ENCODE results near the gene SPEM1. TPM values are rescaled to one million over a fixed set of nuclear protein-coding genes. Genes with fewer than 3 reads are reported as not detected.

SPEM1 gene
- total and polyA plus RNA-seq, 2 of the 13 experiments (the other 11 are each of a cell fraction or from before 2014, with no cell fraction given), result not detected

DNA sequence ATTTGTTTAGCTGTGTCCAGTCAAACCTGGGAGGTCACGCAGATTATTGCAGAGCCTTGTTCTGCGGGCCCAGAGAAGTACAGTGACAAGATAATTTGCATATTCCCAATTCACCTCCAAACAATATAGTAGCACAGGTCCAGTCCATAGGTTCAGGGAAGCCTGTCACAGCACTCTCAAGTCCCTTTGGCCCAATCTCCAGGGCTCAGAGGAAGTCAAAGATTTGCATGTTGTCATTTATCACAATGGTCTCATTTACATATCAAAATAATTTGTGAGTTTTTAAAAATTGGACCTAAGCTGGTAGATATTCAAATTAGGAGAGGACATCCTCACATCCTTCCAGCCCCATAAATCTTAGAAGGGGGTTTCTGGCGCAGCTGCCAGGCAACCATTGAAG lies 47.4 kb downstream of the SPEM1 start:
- WGBS (ENCODE audit: low lambda C conversion rate), result 95% methylated on average over 3 of the region's 3 CpGs
- no peak overlapping the region for H3K4me2 ChIP-seq (ENCODE audit: low read depth, low read length)
- no peak for TF ChIP-seq PHF21A (CRISPR knock-in tag; IDR thresholded peaks at IDR 0.05)
- no peak for TF ChIP-seq ARNT2 (CRISPR knock-in tag; IDR thresholded peaks at IDR 0.05; ENCODE audit: low read depth)
- TF ChIP-seq EED (CRISPR knock-in tag; IDR thresholded peaks at IDR 0.05), result no peak
- no peak for TF ChIP-seq ZGPAT (CRISPR knock-in tag; IDR thresholded peaks at IDR 0.05)
- TF ChIP-seq RFX3 (CRISPR knock-in tag; IDR thresholded peaks at IDR 0.05), result no peak
- no peak for TF ChIP-seq HNRNPK (IDR thresholded peaks at IDR 0.05; ENCODE audit: low read depth, low read length, poor library complexity, severe bottlenecking)
- TF ChIP-seq KDM4B (CRISPR knock-in tag; IDR thresholded peaks at IDR 0.05), result no peak
- no peak for TF ChIP-seq HOXA7 (CRISPR knock-in tag; IDR thresholded peaks at IDR 0.05)
- TF ChIP-seq, protein P1, sequence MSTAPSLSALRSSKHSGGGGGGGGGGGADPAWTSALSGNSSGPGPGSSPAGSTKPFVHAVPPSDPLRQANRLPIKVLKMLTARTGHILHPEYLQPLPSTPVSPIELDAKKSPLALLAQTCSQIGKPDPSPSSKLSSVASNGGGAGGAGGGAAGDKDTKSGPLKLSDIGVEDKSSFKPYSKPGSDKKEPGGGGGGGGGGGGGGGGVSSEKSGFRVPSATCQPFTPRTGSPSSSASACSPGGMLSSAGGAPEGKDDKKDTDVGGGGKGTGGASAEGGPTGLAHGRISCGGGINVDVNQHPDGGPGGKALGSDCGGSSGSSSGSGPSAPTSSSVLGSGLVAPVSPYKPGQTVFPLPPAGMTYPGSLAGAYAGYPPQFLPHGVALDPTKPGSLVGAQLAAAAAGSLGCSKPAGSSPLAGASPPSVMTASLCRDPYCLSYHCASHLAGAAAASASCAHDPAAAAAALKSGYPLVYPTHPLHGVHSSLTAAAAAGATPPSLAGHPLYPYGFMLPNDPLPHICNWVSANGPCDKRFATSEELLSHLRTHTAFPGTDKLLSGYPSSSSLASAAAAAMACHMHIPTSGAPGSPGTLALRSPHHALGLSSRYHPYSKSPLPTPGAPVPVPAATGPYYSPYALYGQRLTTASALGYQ (CRISPR knock-in tag; IDR thresholded peaks at IDR 0.05), result no peak
- no peak for TF ChIP-seq TCF7L2 (IDR thresholded peaks at IDR 0.05; ENCODE audit: low read depth, low read length)
- no peak for TF ChIP-seq NAIF1 (CRISPR knock-in tag; IDR thresholded peaks at IDR 0.05; ENCODE audit: borderline replicate concordance)
- no peak for TF ChIP-seq ZNF816 (CRISPR knock-in tag; IDR thresholded peaks at IDR 0.05; ENCODE audit: borderline replicate concordance)
- no peak for TF ChIP-seq SOX5 (CRISPR knock-in tag; IDR thresholded peaks at IDR 0.05; ENCODE audit: borderline replicate concordance)
- TF ChIP-seq REST (IDR thresholded peaks at IDR 0.05; ENCODE audit: borderline replicate concordance in 1 of 2, low read depth in 1 of 2, low read length in 2 of 2), result no peak
- TF ChIP-seq ZNF589 (CRISPR knock-in tag; conservative IDR thresholded peaks at IDR 0.05), result no peak
- H3K27ac ChIP-seq (ENCODE audit: extremely low read length, insufficient read depth, low read length), result no peak overlapping the region
- intact Hi-C loops (cut with micrococcal nuclease; ENCODE audit: unreplicated experiment) (no loop called here), in situ Hi-C loops (cut with HindIII; ENCODE audit: extremely low pct_ligation_motif_present, low pct_unique_long_range_greater_than_20kb) (no loop called here)
- peaks cover 0 to 2% of the 10 kb centered on the region in 2 experiments; a peak in 3 of 5 replicates for H3K36me3 ChIP-seq (replicated peaks in 1 of 2; ENCODE audit: control insufficient read depth in 1 of 2, insufficient read depth in 2 of 2, low read length in 2 of 2)
- no peak overlapping the region for H3K4me3 ChIP-seq (replicated peaks in 1 of 3; ENCODE audit: insufficient read depth in 1 of 3, low read depth in 2 of 3, low read length in 3 of 3)
- no peak for FAIRE-seq
- peaks cover 26% of the 10 kb centered on the region for H3K4me1 ChIP-seq (ENCODE audit: insufficient read depth, low read length)
- no peak overlapping the region for H2AFZ ChIP-seq (ENCODE audit: low read length)
- H3K79me2 ChIP-seq (ENCODE audit: insufficient read depth, low read length), result peaks cover 14% of the 10 kb centered on the region
- H4K20me1 ChIP-seq (ENCODE audit: insufficient read depth, low read length), result peaks cover 8% of the 10 kb centered on the region; the same call in 1 of the 2 replicates
- no peaks in the 10 kb centered on the region for H3K27me3 ChIP-seq (ENCODE audit: control insufficient read depth in 1 of 2, insufficient read depth in 2 of 2, low read length in 2 of 2)
- no peak for DNase-seq (ENCODE audit: low spot score)
- BruUV-seq (replicated peaks), result no TSS peak
- no peaks in the 10 kb centered on the region for H3K9me3 ChIP-seq (ENCODE audit: low read length)
- ChIA-PET CTCF (ENCODE audit: low intra/inter-chr PET ratio, low total read pairs) (no interaction called here), POLR2A (interaction anchor here (1.4 kb wide), 1 partner anchor 22 kb away, joined by 4 read pairs; no protein-coding TSS in a partner anchor)
- no peak overlapping the region for H3K9ac ChIP-seq (ENCODE audit: insufficient read depth, low read depth, low read length)
- ATAC-seq, result no peak
